ENCODE measurements around the gene NOVA2.

Gene NOVA2

GRCh38 chr19:45895519-45895972, 78.1 kb downstream of the NOVA2 start:
- no peak for DNase-seq (ENCODE audit: low read depth)

DNA sequence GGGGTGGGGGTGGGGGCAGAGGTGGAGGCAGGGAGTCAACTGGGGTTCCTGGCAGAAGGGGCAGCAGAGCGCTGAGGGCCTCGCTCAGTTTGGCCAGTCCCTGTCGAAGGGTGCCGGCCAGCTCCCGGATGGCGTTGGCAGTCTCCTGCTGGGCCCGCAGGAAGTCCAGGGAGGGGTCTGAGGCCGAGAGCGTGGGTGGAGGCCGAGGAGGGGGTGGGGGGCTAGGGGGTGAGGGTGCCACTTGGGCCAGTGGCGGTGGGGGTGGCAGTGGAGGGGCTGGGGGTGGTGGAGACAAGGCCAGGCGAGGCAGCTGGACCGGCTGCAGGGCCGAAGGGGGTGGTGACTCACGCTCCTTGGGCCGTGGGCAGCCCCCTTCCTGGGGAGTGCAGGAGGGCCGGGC, 82.8 kb downstream of the NOVA2 start:
- DNase-seq (ENCODE audit: low read depth): no peak

- DNase-seq (ENCODE audit: low read depth): no peak
Measured at GRCh38 chr19:45889210-45889885, 84.3 kb downstream of the NOVA2 start.

GRCh38 chr19:45887200-45887710, 86.4 kb downstream of the NOVA2 start:
- DNase-seq (ENCODE audit: low read depth): no peak

DNA sequence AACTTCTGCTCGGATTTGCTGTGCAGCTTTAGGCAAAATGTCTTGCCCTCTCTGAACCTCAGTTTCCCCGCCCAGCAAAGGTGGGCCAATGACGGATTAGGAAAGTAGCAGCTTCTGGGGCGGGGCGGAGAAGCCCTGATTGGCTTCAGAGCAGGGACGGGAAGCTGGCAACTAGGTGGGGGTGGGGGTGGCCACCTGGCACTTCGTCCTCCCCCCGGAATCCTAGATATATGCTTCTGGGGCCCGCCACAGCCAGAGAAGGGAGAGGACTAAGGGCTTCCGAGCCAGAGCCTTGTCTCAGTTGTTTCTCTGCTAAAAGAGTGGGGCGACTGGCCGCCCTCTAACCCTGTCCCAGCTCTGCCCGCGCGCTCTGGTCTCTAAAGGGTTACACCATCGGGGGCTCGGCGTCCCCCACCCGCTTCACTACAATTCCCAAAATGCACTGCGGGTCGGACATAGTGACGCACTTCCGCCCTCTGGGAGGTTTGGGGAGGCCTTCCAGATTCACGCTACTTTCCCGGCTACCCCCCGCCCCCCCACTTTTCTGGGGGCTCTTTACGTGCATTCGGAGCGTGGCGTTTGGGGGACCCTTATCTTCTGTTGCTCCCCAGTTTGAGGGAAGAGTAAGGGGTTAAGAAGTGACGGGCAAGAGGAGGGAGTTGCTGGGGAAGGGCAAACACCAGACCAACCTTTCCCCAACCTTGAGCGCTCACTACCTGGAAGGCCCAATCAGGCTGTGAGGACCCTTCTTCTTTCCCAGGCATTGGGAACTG, 87.1 kb downstream of the NOVA2 start:
- DNase-seq (ENCODE audit: low read depth): peak; percentile 75

GRCh38 chr19:45885556-45886426, 87.9 kb downstream of the NOVA2 start, which contains the start of gene IRF2BP1:
Gene IRF2BP1 (minus strand): TSS chr19:45886141. CDS start chr19:45885774, 367 bp downstream.
- DNase-seq (ENCODE audit: low read depth): peak; percentile 67

DNA sequence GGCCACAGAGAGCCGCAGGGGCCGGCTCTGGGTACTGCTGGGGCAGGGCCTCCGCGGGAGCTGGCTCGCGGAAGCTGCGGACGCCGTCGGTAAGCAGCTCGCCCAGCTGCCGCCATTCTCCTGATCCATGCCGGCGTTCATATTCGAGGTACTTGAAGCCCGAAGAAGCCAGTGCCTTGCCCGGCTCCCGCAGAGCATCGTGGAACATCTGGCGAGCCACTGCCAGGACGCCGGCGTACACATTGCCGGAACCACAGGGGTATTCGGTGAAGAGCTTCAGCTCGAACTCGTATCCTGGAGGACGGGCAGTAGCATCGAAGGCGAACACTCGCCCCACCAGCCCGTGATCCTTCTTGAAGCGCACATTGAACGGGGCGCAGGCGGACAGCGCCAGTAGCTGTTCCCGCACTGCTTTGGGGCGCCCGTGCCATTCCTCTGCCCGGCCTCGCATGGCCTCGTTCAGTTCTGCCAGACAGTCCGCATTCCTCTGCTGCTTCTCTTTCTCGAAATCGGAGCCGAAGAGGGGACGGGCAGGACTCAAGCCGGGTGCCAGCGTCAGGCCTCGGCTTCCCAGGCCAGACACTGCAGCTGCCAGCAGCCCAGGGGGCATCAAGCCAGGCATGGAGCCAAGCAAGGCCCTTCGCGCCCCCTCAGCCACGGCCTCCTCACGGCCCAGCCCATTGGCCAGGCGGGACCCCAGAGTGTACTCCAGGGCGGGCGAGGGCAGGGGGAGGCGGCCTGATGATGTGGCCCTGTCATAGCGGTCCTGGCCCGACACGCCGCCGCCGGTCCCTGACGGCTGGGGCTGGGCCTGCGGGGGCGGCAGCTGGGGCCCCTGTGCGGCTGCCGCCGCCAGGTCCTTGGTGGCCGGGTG, 88.7 kb downstream of the NOVA2 start:
- DNase-seq (ENCODE audit: low read depth): no peak

GRCh38 chr19:45883881-45884681, 89.6 kb downstream of the NOVA2 start:
- DNase-seq (ENCODE audit: low read depth): no peak
